GM18867 (cell line): ENCODE measurements around the gene FAM210A.
"Not testable (repeated sequence)": the region's sequence is repeated elsewhere in the genome, so short reads cannot be mapped to it uniquely, and the experiment has no call there.

Source experiments
- ATAC-seq: cut with Tn5 transposase; IDR thresholded peaks from one replicate; pipeline ENCODE4 v1.9.1; 2021; ENCODE audit warnings: mild to moderate bottlenecking, moderate library complexity; ENCODE audit not compliant: unreplicated experiment

The FAM210A gene

GRCh38 chr18:13726232-13726971 is at the start of gene FAM210A, which contains the start of gene RNMT:
Gene FAM210A, minus strand, starts transcription at chr18:13726558. Its CDS starts 44,481 bp downstream, at chr18:13682077.
Gene RNMT, plus strand, starts transcription at chr18:13726673. Its CDS starts 4,845 bp downstream, at chr18:13731518.
- ATAC-seq = peak; percentile 93

- no peak for ATAC-seq
Measured at GRCh38 chr18:13775058-13775457, 48.7 kb upstream of the FAM210A start.

- ATAC-seq = no peak
Measured at GRCh38 chr18:13762690-13763439, 36.5 kb upstream of the FAM210A start.

- no peak for ATAC-seq
Measured at GRCh38 chr18:13760047-13760446, 33.7 kb upstream of the FAM210A start.

- no peak for ATAC-seq
Measured at GRCh38 chr18:13758622-13759021, 32.3 kb upstream of the FAM210A start.

GRCh38 chr18:13756671-13757070 is 30.3 kb upstream of the FAM210A start:
- no peak for ATAC-seq

GRCh38 chr18:13756261-13756660 is 29.9 kb upstream of the FAM210A start:
- ATAC-seq = no peak

GRCh38 chr18:13751599-13751998 is 25.2 kb upstream of the FAM210A start:
- ATAC-seq = not testable (repeated sequence)

GRCh38 chr18:13746633-13747032 is 20.3 kb upstream of the FAM210A start:
- ATAC-seq = no peak

GRCh38 chr18:13745696-13746095 is 19.3 kb upstream of the FAM210A start:
- ATAC-seq = no peak

- ATAC-seq = no peak
Measured at GRCh38 chr18:13735681-13736080, 9.3 kb upstream of the FAM210A start.

- no peak for ATAC-seq
Measured at GRCh38 chr18:13730481-13730880, 4.1 kb upstream of the FAM210A start.

GRCh38 chr18:13726972-13727331 is 594 bp upstream of the FAM210A start:
- ATAC-seq = peak; percentile 17

GRCh38 chr18:13725566-13726231 is 659 bp downstream of the FAM210A start:
- ATAC-seq = peak; percentile 2

GRCh38 chr18:13720847-13721246 is 5.5 kb downstream of the FAM210A start:
- no peak for ATAC-seq

GRCh38 chr18:13720123-13720522 is 6.2 kb downstream of the FAM210A start:
- ATAC-seq = no peak

GRCh38 chr18:13716916-13717315 is 9.4 kb downstream of the FAM210A start:
- ATAC-seq = no peak

GRCh38 chr18:13715330-13715729 is 11.0 kb downstream of the FAM210A start:
- ATAC-seq = no peak

- ATAC-seq = no peak
Measured at GRCh38 chr18:13713455-13714055, 12.8 kb downstream of the FAM210A start.

- ATAC-seq = no peak
Measured at GRCh38 chr18:13712400-13713131, 13.8 kb downstream of the FAM210A start.
